GM12878 (cell line): Measurements from ENCODE around the gene AFF2. TPM values are rescaled to one million over a fixed set of nuclear protein-coding genes. Genes with fewer than 3 reads are reported as not detected.

Source experiments
- ATAC-seq: fragments of 200-7000 bp; cut with Tn5 transposase; 3 replicates; pipeline ENCODE4 v1.9.1; 2020; ENCODE audit warnings: mild to moderate bottlenecking, moderate library complexity
- BruUV-seq: library from RNA; stranded (reverse); fragments of 400-500 nt; replicated peaks from 2 replicates; lab custom pipeline; 2021; lab: Mats Ljungman, UMichigan
- CTCF ChIA-PET: fragments of 300-600 bp; sonication (Branson Sonifier 250); formaldehyde crosslinking; extraction: SDS; loops from one replicate; lab custom pipeline; 2021; ENCODE audit warnings: inconsistent platforms; lab: Yijun Ruan, JAX
- POLR2A ChIA-PET: fragments of 350-600 bp; formaldehyde crosslinking; extraction: SDS; loops from one replicate; lab custom pipeline; 2021; ENCODE audit warnings: inconsistent platforms; lab: Charles Lee
- RAD21 ChIA-PET: fragments of 300-600 bp; sonication (Branson Sonifier 250); formaldehyde crosslinking; loops from one replicate; lab custom pipeline; 2023; ENCODE audit warnings: antibody characterized with exemption; ENCODE audit not compliant: unreplicated experiment; lab: Charles Lee
- SMC1A ChIA-PET: fragments of 300-600 bp; sonication (Branson Sonifier 250); formaldehyde crosslinking; loops from one replicate; lab custom pipeline; 2023; ENCODE audit not compliant: unreplicated experiment, uncharacterized antibody; lab: Charles Lee
- DNase-seq: peaks from one replicate; pipeline ENCODE4 v3.0.0-alpha.2; 2011; ENCODE audit warnings: low read depth, low spot score
- FAIRE-seq: peaks from 3 replicates; lab custom pipeline; 2011; peaks lifted over from hg19 to GRCh38; lab: Jason Lieb, UNC
- H2AFZ ChIP-seq: 2 replicates; pipeline ENCODE4 v1.6.0; 2011; ENCODE audit warnings: low read depth, low read length, control low read depth; ENCODE audit not compliant: control insufficient read depth
- H3K27ac ChIP-seq: 2 replicates; pipeline ENCODE4 v1.5.1; 2011; ENCODE audit warnings: control low read depth; ENCODE audit not compliant: control insufficient read depth, insufficient read depth
- H3K27me3 ChIP-seq, 2 experiments: replicated peaks in 1 of 2; 2 replicates each; pipeline versions ENCODE4 v1.6.0 to v1.6.1; 2011; ENCODE audit warnings: low read length in 1 of 2; ENCODE audit not compliant: control insufficient read depth in 2 of 2, insufficient read depth in 2 of 2
- H3K36me3 ChIP-seq, 2 experiments: 2 replicates each; pipeline ENCODE4 v1.5.1; 2011; ENCODE audit warnings: low read length in 1 of 2; ENCODE audit not compliant: control insufficient read depth in 2 of 2, insufficient read depth in 2 of 2
- H3K4me1 ChIP-seq: 2 replicates; pipeline ENCODE4 v1.6.1; 2011; ENCODE audit warnings: mild to moderate bottlenecking, low read length, moderate library complexity, mixed read lengths; ENCODE audit not compliant: control insufficient read depth, insufficient read depth
- H3K4me2 ChIP-seq: 2 replicates; pipeline ENCODE4 v1.6.0; 2011; ENCODE audit warnings: control low read depth; ENCODE audit not compliant: control insufficient read depth, insufficient read depth
- H3K4me3 ChIP-seq: fragments of 200-600 bp; sonication (generic); 2 replicates; pipeline ENCODE4 v1.5.1; 2016
- H3K79me2 ChIP-seq: 2 replicates; pipeline ENCODE4 v1.6.0; 2011; ENCODE audit warnings: low read length; ENCODE audit not compliant: control insufficient read depth, insufficient read depth
- H3K9ac ChIP-seq: 2 replicates; pipeline ENCODE4 v1.8.0; 2011; ENCODE audit warnings: low read length, control low read depth, mixed read lengths; ENCODE audit not compliant: control insufficient read depth, insufficient read depth
- H3K9me3 ChIP-seq: replicated peaks from 3 replicates; pipeline ENCODE4 v1.5.1; 2011; ENCODE audit warnings: mild to moderate bottlenecking, low read length; ENCODE audit not compliant: control insufficient read depth, insufficient read depth
- H4K20me1 ChIP-seq: 2 replicates; pipeline ENCODE4 v1.6.0; 2011; ENCODE audit not compliant: control insufficient read depth, insufficient read depth
- ATF2 ChIP-seq: IDR thresholded peaks from 2 replicates; pipeline ENCODE4 v1.6.1; 2012; ENCODE audit warnings: low read length, inconsistent platforms
- BCL11A ChIP-seq: IDR thresholded peaks from 2 replicates; pipeline ENCODE4 v1.6.1; 2011; ENCODE audit warnings: low read depth, low read length
- E4F1 ChIP-seq: fragments of 450-650 bp; IDR thresholded peaks from 2 replicates; pipeline ENCODE4 v1.6.1; 2018; ENCODE audit warnings: borderline replicate concordance, mild to moderate bottlenecking; ENCODE audit not compliant: partially characterized antibody
- ETV6 ChIP-seq, 2 experiments: fragments of 450-650 bp in 1 of 2; IDR thresholded peaks in 1 of 2; conservative IDR thresholded peaks in 1 of 2; 2 replicates each; pipeline ENCODE4 v1.6.1; 2014; ENCODE audit warnings: antibody characterized with exemption in 1 of 2, borderline replicate concordance in 1 of 2, low read depth in 1 of 2, mild to moderate bottlenecking in 1 of 2, moderate library complexity in 1 of 2
- KAT2A ChIP-seq: conservative IDR thresholded peaks from 2 replicates; pipeline ENCODE4 v1.6.1; 2011; ENCODE audit warnings: low read depth, low read length; ENCODE audit not compliant: control insufficient read depth
- KDM1A ChIP-seq: fragments of 200-600 bp; sonication (generic); IDR thresholded peaks from 2 replicates; pipeline ENCODE4 v1.6.1; 2016; ENCODE audit warnings: borderline replicate concordance
- RB1 ChIP-seq: fragments of 450-650 bp; formaldehyde crosslinking; IDR thresholded peaks from 2 replicates; pipeline ENCODE4 v1.6.1; 2017; ENCODE audit warnings: mild to moderate bottlenecking, borderline replicate concordance
- RELA ChIP-seq: fragments of 450-650 bp; IDR thresholded peaks from 2 replicates; pipeline ENCODE4 v1.8.0; 2014; ENCODE audit warnings: borderline replicate concordance; ENCODE audit not compliant: partially characterized antibody
- TAF1 ChIP-seq: IDR thresholded peaks from 2 replicates; pipeline ENCODE4 v1.6.1; 2011; ENCODE audit warnings: mild to moderate bottlenecking, low read depth, low read length, borderline replicate concordance
- WGBS: methylation state at CpG from one replicate; pipeline ENCODE4 v1.1.6; 2016; ENCODE audit warnings: low lambda C conversion rate; ENCODE audit not compliant: insufficient replicate concordance, insufficient coverage; ENCODE audit errors: missing lambda C conversion rate; 5-methylcytosine and 5-hydroxymethylcytosine counted together
- in situ Hi-C: fragments of 300-500 bp; cut with MboI; formaldehyde crosslinking; loops from 9 replicates; pipeline ENCODE4 v1.14.3; 2018; ENCODE audit warnings: mixed read lengths
- intact Hi-C: fragments of 100-400 bp; cut with micrococcal nuclease; formaldehyde crosslinking; loops from one replicate; pipeline ENCODE4 v1.14.2; 2022; ENCODE audit not compliant: unreplicated experiment
- polyA plus RNA-seq, 11 experiments: library from polyadenylated mRNA; depleted of rRNA in 4 of 11; unstranded in 6 of 11; stranded (reverse) in 5 of 11; fragments of >200 nt; fragmentation: Nextera tagmentation in 4 of 11; fragmentation: Illumina TruSeq in 1 of 11; extraction: Ambion mirVana in 4 of 11; extraction: Trizol in 1 of 11; gene quantifications; 1 replicate in 1 of 11; 2 replicates in 10 of 11; pipeline versions ENCODE4 v1.2.1 to v1.2.3, GENCODE V29; 2011 to 2016; ENCODE audit warnings: inconsistent platforms in 2 of 11, missing spikeins in 2 of 11, low read depth in 1 of 11
- total RNA-seq, 4 experiments: library from RNA; depleted of rRNA in 3 of 4; stranded (reverse); fragments of >200 nt in 3 of 4; fragmentation: Illumina TruSeq in 1 of 4; extraction: Trizol in 1 of 4; gene quantifications; 2 replicates each; pipeline versions ENCODE4 v1.2.1 to v1.2.3, GENCODE V29; 2013 to 2021

AFF2 gene
- total and polyA plus RNA-seq, 10 of the 15 experiments (the other 5 are each of a cell fraction or from before 2014, with no cell fraction given): under 0.01 to 0.03 TPM; not detected in 8

GRCh38 chrX:148923631-148924030 is 423.2 kb downstream of the AFF2 start:
- in situ Hi-C loops: no loop called here
- no TSS peak for BruUV-seq
- CTCF ChIA-PET: interaction anchor here (0.8 to 1.2 kb wide), 2 partner anchors 65 to 82 kb away, joined by 3 to 4 read pairs; no protein-coding TSS in a partner anchor

More at GRCh38 chrX:148923631-148924030, 423.2 kb downstream of the AFF2 start:
- H3K79me2 ChIP-seq: no peaks in the 10 kb centered on the region
- H3K9ac ChIP-seq: no peak overlapping the region
- ChIA-PET SMC1A (interaction anchor here (1.0 to 1.5 kb wide), 3 partner anchors 8 to 15 kb away, joined by 3 to 5 read pairs (median 3); no protein-coding TSS in a partner anchor), RAD21 (no interaction called here), POLR2A (no interaction called here)
- no peaks in the 10 kb centered on the region for H3K4me1 ChIP-seq
- intact Hi-C loops: no loop called here
- no peaks in the 10 kb centered on the region for H3K27me3 ChIP-seq
- no peak overlapping the region for H3K27ac ChIP-seq
- no peak for ATAC-seq
- no peaks in the 10 kb centered on the region for H4K20me1 ChIP-seq
- no peaks in the 10 kb centered on the region for H3K36me3 ChIP-seq
- TF ChIP-seq RELA: no peak
- TF ChIP-seq ATF2: no peak
- TF ChIP-seq ETV6 (conservative IDR thresholded peaks at IDR 0.05 in 1 of 2, IDR thresholded peaks at IDR 0.05 in 1 of 2; ENCODE audit: borderline replicate concordance in 1 of 2, low read depth in 1 of 2): no peak
- TF ChIP-seq RB1: no peak
- TF ChIP-seq KDM1A: no peak
- no peak for TF ChIP-seq KAT2A
- no peak for TF ChIP-seq E4F1
- no peak for TF ChIP-seq BCL11A
- no peak for TF ChIP-seq TAF1
- no peaks in the 10 kb centered on the region for H3K9me3 ChIP-seq
- no peak overlapping the region for H2AFZ ChIP-seq
- no peak overlapping the region for H3K4me2 ChIP-seq
- 8% methylated on average over 2 of the region's 2 CpGs for WGBS
- no peak overlapping the region for H3K4me3 ChIP-seq
- FAIRE-seq: no peak
- DNase-seq: no peak
